ENCODE data around the gene TRIM32. TPM values are rescaled to one million over a fixed set of nuclear protein-coding genes. Genes with fewer than 3 reads are reported as not detected.

Gene TRIM32
- total RNA-seq, 6 experiments from 2014 or later, result 5.2 to 8.4 (median 6.6) TPM

DNA sequence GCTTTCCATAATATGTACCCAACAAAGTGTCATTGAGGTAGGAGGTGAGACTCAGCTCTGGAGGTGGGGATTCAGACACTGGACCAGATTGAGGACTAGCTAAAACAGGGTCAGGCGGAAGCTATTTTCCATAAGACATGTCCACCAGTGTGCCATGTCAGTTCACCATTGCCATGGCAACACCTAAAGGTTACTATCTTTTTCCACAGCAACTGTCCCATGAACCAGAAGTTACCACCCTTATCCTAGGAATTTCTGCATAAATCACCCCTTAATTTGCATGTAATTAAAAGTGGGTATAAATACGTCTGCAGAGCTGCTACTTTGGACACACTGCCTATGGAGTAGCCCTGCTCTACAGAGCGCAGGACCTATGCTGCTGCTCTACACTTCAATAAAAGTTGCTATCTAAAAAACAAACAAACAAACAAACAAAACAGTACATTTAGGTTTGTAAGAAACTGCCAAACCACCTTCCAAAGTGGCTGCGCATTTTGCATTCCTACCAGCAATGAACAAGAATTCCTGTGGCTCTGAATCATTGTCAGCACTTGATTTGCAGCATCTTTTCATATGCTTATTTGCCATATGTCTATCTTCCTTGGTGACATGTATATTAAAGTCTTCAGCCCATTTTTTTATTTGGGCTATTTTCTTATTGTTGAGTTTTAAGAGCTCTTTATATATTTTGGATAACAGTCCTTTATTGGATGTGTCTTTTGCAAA is 18.0 kb upstream of the TRIM32 start:
- H3K36me3 ChIP-seq, result no peaks in the 10 kb centered on the region
- 70% methylated on average over 4 of the region's 4 CpGs for WGBS (ENCODE audit: insufficient coverage, low coverage, low lambda C conversion rate, missing lambda C conversion rate)
- H3K4me3 ChIP-seq, result no peak overlapping the region
- intact Hi-C loops (cut with DNase I), result no loop called here
- H3K27me3 ChIP-seq, result no peaks in the 10 kb centered on the region
- no peaks in the 10 kb centered on the region for H3K4me1 ChIP-seq
- no peak for ATAC-seq
- no peak for DNase-seq
- no peak overlapping the region for H3K27ac ChIP-seq
- H3K9me3 ChIP-seq, result no peaks in the 10 kb centered on the region
- TF ChIP-seq, protein P1, sequence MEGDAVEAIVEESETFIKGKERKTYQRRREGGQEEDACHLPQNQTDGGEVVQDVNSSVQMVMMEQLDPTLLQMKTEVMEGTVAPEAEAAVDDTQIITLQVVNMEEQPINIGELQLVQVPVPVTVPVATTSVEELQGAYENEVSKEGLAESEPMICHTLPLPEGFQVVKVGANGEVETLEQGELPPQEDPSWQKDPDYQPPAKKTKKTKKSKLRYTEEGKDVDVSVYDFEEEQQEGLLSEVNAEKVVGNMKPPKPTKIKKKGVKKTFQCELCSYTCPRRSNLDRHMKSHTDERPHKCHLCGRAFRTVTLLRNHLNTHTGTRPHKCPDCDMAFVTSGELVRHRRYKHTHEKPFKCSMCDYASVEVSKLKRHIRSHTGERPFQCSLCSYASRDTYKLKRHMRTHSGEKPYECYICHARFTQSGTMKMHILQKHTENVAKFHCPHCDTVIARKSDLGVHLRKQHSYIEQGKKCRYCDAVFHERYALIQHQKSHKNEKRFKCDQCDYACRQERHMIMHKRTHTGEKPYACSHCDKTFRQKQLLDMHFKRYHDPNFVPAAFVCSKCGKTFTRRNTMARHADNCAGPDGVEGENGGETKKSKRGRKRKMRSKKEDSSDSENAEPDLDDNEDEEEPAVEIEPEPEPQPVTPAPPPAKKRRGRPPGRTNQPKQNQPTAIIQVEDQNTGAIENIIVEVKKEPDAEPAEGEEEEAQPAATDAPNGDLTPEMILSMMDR (IDR thresholded peaks at IDR 0.05), result no peak
- TF ChIP-seq POLR2A (IDR thresholded peaks at IDR 0.05), result no peak

DNA sequence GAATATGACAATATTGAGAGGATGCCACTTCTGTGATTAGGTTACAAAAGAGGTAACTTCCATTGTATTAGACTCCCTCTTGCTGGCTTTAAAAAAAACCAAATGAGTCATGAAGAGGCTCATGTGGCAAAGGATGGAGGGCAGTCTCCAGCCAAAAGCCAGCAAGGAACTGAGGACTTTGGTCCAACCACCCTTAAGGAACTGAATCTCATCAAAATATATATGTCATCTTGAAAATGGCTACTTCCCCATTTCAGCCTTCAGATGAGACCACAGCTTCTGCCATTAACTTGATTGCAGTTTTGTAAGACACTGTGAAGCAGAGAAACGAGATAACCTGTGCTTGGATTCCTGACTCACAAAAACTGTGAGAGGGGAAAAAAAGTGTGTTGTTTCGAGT is 15.5 kb upstream of the TRIM32 start:
- Histone ChIP-seq H3K27me3 (no peaks in the 10 kb centered on the region), H3K36me3 (no peaks in the 10 kb centered on the region), H3K27ac (no peak overlapping the region), H3K4me1 (no peaks in the 10 kb centered on the region), H3K4me3 (no peak overlapping the region), H3K9me3 (no peaks in the 10 kb centered on the region)
- no peak for ATAC-seq
- no peak for DNase-seq
- no peak for TF ChIP-seq POLR2A (IDR thresholded peaks at IDR 0.05)
- TF ChIP-seq, protein P1 (IDR thresholded peaks at IDR 0.05), result no peak
- intact Hi-C loops (cut with DNase I), result no loop called here
- WGBS (ENCODE audit: insufficient coverage, low coverage, low lambda C conversion rate, missing lambda C conversion rate), result 63% methylated on average over 2 of the region's 2 CpGs

DNA sequence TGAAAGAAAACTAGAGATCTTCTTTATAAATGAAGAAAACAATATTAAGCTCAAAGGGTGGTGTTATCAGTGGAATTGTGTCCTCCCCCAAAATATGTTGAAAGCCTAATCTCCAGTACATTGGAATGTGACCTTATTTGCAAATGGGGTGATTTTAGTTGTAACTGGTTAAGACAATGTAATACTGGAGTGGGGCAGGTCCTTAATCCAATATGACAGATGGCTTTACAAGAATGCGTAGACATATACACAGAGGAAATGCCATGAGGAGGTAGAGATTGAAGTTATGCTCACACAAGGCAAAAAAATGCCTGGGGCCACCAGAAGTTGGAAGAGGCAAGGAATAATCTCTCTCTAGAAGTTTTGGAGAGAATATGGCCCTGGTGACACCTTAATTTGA is 13.7 kb upstream of the TRIM32 start:
- TF ChIP-seq, protein P1 (IDR thresholded peaks at IDR 0.05), result no peak
- no peak for TF ChIP-seq POLR2A (IDR thresholded peaks at IDR 0.05)
- no peaks in the 10 kb centered on the region for H3K9me3 ChIP-seq
- H3K4me3 ChIP-seq, result no peak overlapping the region
- intact Hi-C loops (cut with DNase I), result no loop called here
- no peak overlapping the region for H3K27ac ChIP-seq
- no peaks in the 10 kb centered on the region for H3K36me3 ChIP-seq
- DNase-seq, result no peak
- ATAC-seq, result no peak
- no peaks in the 10 kb centered on the region for H3K4me1 ChIP-seq
- no peaks in the 10 kb centered on the region for H3K27me3 ChIP-seq
- 100% methylated on average over 1 of the region's 1 CpG for WGBS (ENCODE audit: insufficient coverage, low coverage, low lambda C conversion rate, missing lambda C conversion rate)

DNA sequence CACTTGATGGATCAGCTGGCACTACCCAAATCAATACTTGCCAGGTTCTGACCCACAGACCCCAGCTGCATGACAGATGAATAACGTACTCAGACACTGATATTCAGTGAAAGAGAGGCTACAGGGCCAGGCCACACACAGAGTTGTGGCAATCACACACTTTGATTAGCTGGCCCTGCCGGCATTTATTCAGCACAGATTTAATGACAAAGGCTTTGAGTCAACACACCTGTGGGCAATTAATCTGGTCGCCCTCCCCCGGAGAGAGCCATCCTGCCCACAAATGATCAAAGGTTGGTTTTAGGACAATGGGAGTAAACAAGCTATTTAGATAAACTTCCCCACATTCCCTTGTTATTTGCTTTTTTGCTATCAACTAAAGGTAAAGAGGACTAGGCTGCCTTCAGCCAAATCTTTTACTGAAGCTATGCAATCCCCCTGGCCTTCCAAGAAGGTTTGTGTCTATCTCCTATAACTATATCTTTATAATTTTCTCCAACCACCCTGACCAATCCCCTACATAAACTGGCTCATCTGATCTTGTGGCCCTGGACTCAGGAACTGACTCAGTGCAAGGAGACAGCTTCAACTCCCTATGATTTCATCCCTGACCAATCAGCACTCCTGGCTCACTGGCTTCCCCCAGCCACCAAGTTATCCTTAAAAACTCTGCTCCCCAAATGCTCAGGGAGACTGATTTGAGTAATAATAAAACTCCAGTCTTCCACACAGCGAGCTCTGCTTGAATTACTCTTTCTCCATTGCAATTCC is 12.7 kb upstream of the TRIM32 start:
- H3K9me3 ChIP-seq, result no peaks in the 10 kb centered on the region
- 94% methylated on average over 3 of the region's 5 CpGs for WGBS (ENCODE audit: insufficient coverage, low coverage, low lambda C conversion rate, missing lambda C conversion rate)

More for the DNA sequence above, 12.7 kb upstream of the TRIM32 start:
- intact Hi-C loops (cut with DNase I), result no loop called here
- Histone ChIP-seq H3K27me3 (no peaks in the 10 kb centered on the region), H3K4me3 (no peak overlapping the region), H3K4me1 (no peaks in the 10 kb centered on the region), H3K36me3 (no peaks in the 10 kb centered on the region), H3K27ac (no peak overlapping the region)
- no peak for TF ChIP-seq POLR2A (IDR thresholded peaks at IDR 0.05)
- TF ChIP-seq, protein P1 (IDR thresholded peaks at IDR 0.05), result no peak
- DNase-seq (no peak), ATAC-seq (no peak)
